ENCODE data around the gene NUBPL.

NUBPL gene

DNA sequence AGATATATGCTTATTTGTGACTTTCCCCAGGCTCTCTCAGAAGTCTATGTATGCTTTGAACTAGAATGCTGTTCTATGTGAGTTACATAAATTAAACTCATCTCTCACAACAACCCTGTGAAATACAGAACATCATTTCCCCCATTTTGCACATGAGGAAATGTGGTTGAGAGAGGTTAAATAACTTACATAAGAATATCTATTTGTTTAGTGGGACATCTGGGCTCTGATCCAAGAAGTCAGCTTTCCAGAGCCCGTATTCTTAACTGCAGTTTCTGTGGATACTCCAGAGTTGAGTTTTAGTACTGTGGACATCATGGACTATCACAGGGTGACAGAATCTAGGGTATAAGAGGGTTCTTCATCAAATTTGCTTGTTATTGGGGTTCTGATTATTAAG, 273.4 kb downstream of the NUBPL start:
- no peak for DNase-seq (ENCODE audit: extremely low read depth, low read depth)
- TF ChIP-seq, protein P1, sequence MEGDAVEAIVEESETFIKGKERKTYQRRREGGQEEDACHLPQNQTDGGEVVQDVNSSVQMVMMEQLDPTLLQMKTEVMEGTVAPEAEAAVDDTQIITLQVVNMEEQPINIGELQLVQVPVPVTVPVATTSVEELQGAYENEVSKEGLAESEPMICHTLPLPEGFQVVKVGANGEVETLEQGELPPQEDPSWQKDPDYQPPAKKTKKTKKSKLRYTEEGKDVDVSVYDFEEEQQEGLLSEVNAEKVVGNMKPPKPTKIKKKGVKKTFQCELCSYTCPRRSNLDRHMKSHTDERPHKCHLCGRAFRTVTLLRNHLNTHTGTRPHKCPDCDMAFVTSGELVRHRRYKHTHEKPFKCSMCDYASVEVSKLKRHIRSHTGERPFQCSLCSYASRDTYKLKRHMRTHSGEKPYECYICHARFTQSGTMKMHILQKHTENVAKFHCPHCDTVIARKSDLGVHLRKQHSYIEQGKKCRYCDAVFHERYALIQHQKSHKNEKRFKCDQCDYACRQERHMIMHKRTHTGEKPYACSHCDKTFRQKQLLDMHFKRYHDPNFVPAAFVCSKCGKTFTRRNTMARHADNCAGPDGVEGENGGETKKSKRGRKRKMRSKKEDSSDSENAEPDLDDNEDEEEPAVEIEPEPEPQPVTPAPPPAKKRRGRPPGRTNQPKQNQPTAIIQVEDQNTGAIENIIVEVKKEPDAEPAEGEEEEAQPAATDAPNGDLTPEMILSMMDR (IDR thresholded peaks at IDR 0.05; ENCODE audit: low read depth, low read length, missing control alignments) = no peak

DNA sequence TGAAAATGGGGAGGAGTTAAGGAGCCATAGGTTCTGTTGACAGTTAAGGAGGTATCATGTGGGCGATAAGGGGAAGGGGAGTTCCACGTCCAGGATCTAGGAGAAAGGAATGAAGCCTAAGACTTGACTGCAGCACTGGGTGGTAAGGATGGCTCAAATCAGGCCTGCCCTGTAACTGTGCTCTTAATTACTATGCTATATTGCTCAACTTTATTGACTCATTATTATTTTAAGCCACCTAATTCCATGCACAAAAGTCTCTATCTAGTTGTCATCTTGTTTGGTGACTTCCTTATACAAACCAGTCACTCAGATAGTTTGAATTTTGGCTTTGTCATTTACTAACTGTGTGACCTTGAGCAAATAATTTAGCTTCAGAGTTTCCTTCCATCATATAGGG, 273.8 kb downstream of the NUBPL start:
- H3K4me3 ChIP-seq (replicated peaks; ENCODE audit: low read depth, low read length) = no peak overlapping the region
- TF ChIP-seq, protein P1 (IDR thresholded peaks at IDR 0.05; ENCODE audit: low read depth, low read length, missing control alignments) = no peak
- no peak for DNase-seq (ENCODE audit: extremely low read depth, low read depth)

More for the DNA sequence above, 273.4 kb downstream of the NUBPL start:
- H3K4me3 ChIP-seq (replicated peaks; ENCODE audit: low read depth, low read length) = no peak overlapping the region

DNA sequence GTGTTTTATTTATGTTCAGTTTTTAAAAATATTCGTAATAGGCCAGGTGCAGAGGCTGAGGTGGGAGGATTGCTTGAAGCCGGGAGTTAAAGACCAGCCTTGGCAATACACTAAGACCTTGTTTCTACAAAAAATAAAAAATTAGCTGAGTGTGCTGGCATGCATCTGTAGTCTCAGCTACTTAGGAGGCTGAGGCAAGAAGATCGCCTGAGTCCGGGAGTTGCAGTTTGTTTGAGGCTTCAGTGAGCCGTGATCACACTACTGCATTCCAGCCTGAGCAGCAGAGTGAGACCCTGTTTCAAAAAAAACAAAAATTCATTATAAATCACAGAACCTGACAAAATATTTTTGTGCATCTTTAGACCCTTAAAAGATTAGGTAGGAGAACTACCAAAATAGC, 275.8 kb downstream of the NUBPL start:
- TF ChIP-seq, protein P1 (IDR thresholded peaks at IDR 0.05; ENCODE audit: low read depth, low read length, missing control alignments) = no peak
- no peak for DNase-seq (ENCODE audit: extremely low read depth, low read depth)
- H3K4me3 ChIP-seq (replicated peaks; ENCODE audit: low read depth, low read length) = no peak overlapping the region

DNA sequence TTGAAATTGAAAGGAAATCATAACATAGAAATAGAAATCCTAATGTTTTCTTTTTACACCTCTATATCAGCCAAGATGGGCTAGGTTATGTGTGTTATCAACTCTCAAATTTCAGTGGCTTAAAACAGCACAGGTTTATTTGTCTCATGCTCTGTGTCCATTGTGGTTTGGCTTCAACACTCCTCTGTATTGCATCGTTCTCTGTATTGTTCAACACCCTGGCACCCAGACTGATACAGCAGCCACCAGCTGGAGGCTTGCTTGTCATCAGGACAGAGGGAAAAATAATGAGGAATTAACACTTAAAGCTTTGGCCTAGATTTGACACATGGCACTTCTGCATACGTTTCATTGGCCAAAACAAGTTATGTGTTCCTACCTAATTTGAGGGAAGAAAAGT, 281.7 kb downstream of the NUBPL start:
- no peak overlapping the region for H3K4me3 ChIP-seq (replicated peaks; ENCODE audit: low read depth, low read length)
- TF ChIP-seq, protein P1 (IDR thresholded peaks at IDR 0.05; ENCODE audit: low read depth, low read length, missing control alignments) = no peak
- DNase-seq (ENCODE audit: extremely low read depth, low read depth) = no peak

DNA sequence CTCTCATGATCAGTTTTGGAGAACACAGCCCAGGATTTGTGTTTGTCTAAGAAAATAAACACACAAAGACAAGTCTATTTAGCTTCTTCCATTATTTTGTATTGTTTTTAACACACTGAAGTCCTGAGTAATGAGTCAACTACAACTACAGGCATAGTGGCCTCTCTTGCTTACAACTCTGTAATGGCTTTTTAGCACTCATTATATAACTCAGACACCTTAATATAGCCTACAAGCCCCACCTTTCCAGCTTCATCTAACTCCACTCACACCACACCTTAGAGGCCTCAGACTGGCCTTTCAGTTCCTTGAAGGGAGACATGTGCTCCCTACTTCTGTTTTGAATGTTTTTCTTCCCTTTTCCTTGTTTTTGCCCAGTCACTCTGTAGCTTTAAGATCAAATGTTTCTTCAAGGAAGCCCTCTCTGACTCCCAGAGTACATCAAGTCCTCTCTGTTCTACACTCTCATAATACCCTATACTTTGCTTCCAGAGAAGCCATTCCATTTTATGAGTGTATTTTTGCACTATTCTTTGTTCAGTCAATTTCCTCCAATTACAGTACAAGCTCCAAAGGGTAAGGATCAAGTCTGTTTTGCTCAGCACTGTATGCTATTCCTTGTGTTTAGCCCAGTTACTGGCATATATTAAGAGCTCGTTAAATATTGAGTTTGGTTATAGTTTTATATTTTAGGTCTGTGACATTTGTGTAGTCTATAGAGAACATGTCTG, 282.3 kb downstream of the NUBPL start:
- TF ChIP-seq, protein P1 (IDR thresholded peaks at IDR 0.05; ENCODE audit: low read depth, low read length, missing control alignments) = no peak
- no peak for DNase-seq (ENCODE audit: extremely low read depth, low read depth)
- no peak overlapping the region for H3K4me3 ChIP-seq (replicated peaks; ENCODE audit: low read depth, low read length)

DNA sequence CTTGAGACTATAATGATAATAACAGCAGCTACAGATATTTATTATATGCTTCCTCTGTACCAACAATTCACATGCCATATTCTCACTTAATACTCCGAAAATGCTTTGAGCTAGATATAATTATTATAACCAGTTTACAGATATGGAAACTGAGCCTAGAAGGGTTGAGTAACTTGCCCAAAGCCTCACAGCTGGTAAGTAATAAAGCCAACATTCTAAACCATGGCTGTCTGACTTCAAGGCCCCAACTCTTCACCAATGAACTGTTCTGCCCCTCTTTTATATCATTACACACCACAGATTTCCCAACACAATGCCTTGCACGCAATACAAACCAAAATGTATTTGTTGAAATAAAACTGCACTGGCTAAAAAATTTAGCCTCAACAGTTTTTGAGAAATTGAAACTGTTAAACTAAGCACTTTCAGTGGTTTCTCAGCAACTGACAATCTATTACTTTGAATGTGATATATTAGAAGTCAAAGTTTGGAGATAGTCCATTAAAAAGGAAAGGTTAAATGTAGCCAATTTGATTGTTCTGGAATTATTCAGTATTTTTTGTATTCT, 293.4 kb downstream of the NUBPL start:
- H3K4me3 ChIP-seq (replicated peaks; ENCODE audit: low read depth, low read length) = no peak overlapping the region
- DNase-seq (ENCODE audit: extremely low read depth, low read depth) = no peak
- TF ChIP-seq, protein P1 (IDR thresholded peaks at IDR 0.05; ENCODE audit: low read depth, low read length, missing control alignments) = no peak
